NT2/D1 (cell line): Measurements from ENCODE around the gene TOLLIP.

Source experiments
- DNase-seq: peaks from one replicate; pipeline ENCODE4 v3.0.0-alpha.2; 2011; ENCODE audit warnings: low read depth, low spot score
- H3K27me3 ChIP-seq: 2 replicates; pipeline ENCODE4 v1.6.0; 2011; ENCODE audit warnings: mild to moderate bottlenecking; ENCODE audit not compliant: insufficient read length, insufficient read depth
- H3K36me3 ChIP-seq: 2 replicates; pipeline ENCODE4 v1.6.1; 2011; ENCODE audit warnings: mild to moderate bottlenecking, low read length, mixed read lengths; ENCODE audit not compliant: insufficient read depth, insufficient read length
- H3K4me1 ChIP-seq: 2 replicates; pipeline ENCODE4 v1.5.1; 2011; ENCODE audit not compliant: insufficient read depth, insufficient read length
- H3K4me3 ChIP-seq: 2 replicates; pipeline ENCODE4 v1.5.1; 2011; ENCODE audit warnings: low read depth; ENCODE audit not compliant: insufficient read length
- H3K9ac ChIP-seq: 2 replicates; pipeline ENCODE4 v1.6.0; 2011; ENCODE audit warnings: low read depth; ENCODE audit not compliant: insufficient read length
- H3K9me3 ChIP-seq: 2 replicates; pipeline ENCODE4 v1.5.1; 2011; ENCODE audit warnings: mild to moderate bottlenecking, low read length; ENCODE audit not compliant: insufficient read depth
- SUZ12 ChIP-seq: IDR thresholded peaks from 2 replicates; pipeline ENCODE4 v1.6.1; 2011; ENCODE audit not compliant: insufficient read length, insufficient read depth; ENCODE audit errors: extremely low read depth
- YY1 ChIP-seq: IDR thresholded peaks from 2 replicates; pipeline ENCODE4 v1.6.1; 2011; ENCODE audit not compliant: insufficient read length, insufficient read depth
- ZNF274 ChIP-seq: IDR thresholded peaks from 2 replicates; pipeline ENCODE4 v1.6.1; 2011; ENCODE audit warnings: mild to moderate bottlenecking, low read depth, low read length

TOLLIP gene

GRCh38 chr11:1317993-1318392 lies 8.6 kb upstream of the TOLLIP start:
- TF ChIP-seq ZNF274 (no peak), YY1 (no peak), SUZ12 (no peak)
- Histone ChIP-seq H3K4me1 (no peaks in the 10 kb centered on the region), H3K36me3 (no peaks in the 10 kb centered on the region), H3K4me3 (no peak overlapping the region), H3K9ac (no peak overlapping the region), H3K9me3 (0 out of 2 replicates have a peak, but pooled peaks cover 9% of the 10 kb centered on the region), H3K27me3 (no peaks in the 10 kb centered on the region)
- DNase-seq, result no peak

GRCh38 chr11:1317432-1317831 lies 8.0 kb upstream of the TOLLIP start:
- no peak for DNase-seq
- H3K4me1 ChIP-seq, result no peaks in the 10 kb centered on the region
- H3K9me3 ChIP-seq, result peaks cover 11% of the 10 kb centered on the region
- H3K27me3 ChIP-seq, result no peaks in the 10 kb centered on the region
- TF ChIP-seq SUZ12 (no peak), YY1 (no peak), ZNF274 (no peak)
- no peak overlapping the region for H3K4me3 ChIP-seq
- H3K36me3 ChIP-seq, result no peaks in the 10 kb centered on the region
- no peak overlapping the region for H3K9ac ChIP-seq

GRCh38 chr11:1310772-1311468 lies 1.5 kb upstream of the TOLLIP start:
- Histone ChIP-seq H3K4me3 (peak overlapping the region; percentile 77), H3K4me1 (peaks cover 2% of the 10 kb centered on the region), H3K36me3 (peaks cover 24% of the 10 kb centered on the region), H3K9ac (peak overlapping the region; percentile 98), H3K27me3 (peaks cover 6% of the 10 kb centered on the region), H3K9me3 (peaks cover 22% of the 10 kb centered on the region)
- no peak for DNase-seq
- no peak for TF ChIP-seq SUZ12
- no peak for TF ChIP-seq YY1
- TF ChIP-seq ZNF274, result no peak

- peaks cover 22% of the 10 kb centered on the region for H3K9me3 ChIP-seq
- H3K4me3 ChIP-seq, result peak overlapping the region; percentile 77
Observed at GRCh38 chr11:1310318-1310687, 871 bp upstream of the TOLLIP start.

GRCh38 chr11:1308743-1309497 lies 512 bp downstream of the TOLLIP start:
- Histone ChIP-seq H3K4me3 (peak overlapping the region; percentile 77), H3K36me3 (peaks cover 33% of the 10 kb centered on the region), H3K4me1 (peaks cover 2% of the 10 kb centered on the region), H3K9ac (peak overlapping the region; percentile 86), H3K27me3 (peaks cover 6% of the 10 kb centered on the region), H3K9me3 (peaks cover 22% of the 10 kb centered on the region)
- TF ChIP-seq ZNF274, result no peak
- no peak for TF ChIP-seq YY1
- TF ChIP-seq SUZ12, result no peak
- no peak for DNase-seq

More at GRCh38 chr11:1310318-1310687, 871 bp upstream of the TOLLIP start:
- Histone ChIP-seq H3K4me1 (peaks cover 2% of the 10 kb centered on the region), H3K36me3 (peaks cover 28% of the 10 kb centered on the region), H3K27me3 (peaks cover 6% of the 10 kb centered on the region), H3K9ac (peak overlapping the region; percentile 98)
- DNase-seq, result no peak
- no peak for TF ChIP-seq YY1
- no peak for TF ChIP-seq SUZ12
- no peak for TF ChIP-seq ZNF274

- Histone ChIP-seq H3K36me3 (peaks cover 37% of the 10 kb centered on the region), H3K9me3 (peaks cover 22% of the 10 kb centered on the region), H3K4me1 (peaks cover 6% of the 10 kb centered on the region), H3K4me3 (peak overlapping the region; percentile 77), H3K27me3 (peaks cover 6% of the 10 kb centered on the region), H3K9ac (peak overlapping the region; percentile 86)
- DNase-seq, result no peak
- TF ChIP-seq YY1 (no peak), ZNF274 (no peak), SUZ12 (no peak)
Observed at GRCh38 chr11:1307998-1308742, 1.3 kb downstream of the TOLLIP start.
